HUES64 (cell line): Measurements from ENCODE around the gene ZNF333. TPM values are rescaled to one million over a fixed set of nuclear protein-coding genes. Genes with fewer than 3 reads are reported as not detected.

Source experiments
- H3K27ac ChIP-seq: 2 replicates; pipeline ENCODE4 v1.7.0; 2013; ENCODE audit warnings: low read depth, low read length, inconsistent platforms
- H3K27me3 ChIP-seq: 2 replicates; pipeline ENCODE4 v1.6.1; 2013; ENCODE audit warnings: mild to moderate bottlenecking, low read length; ENCODE audit not compliant: insufficient read depth
- H3K36me3 ChIP-seq: 2 replicates; pipeline ENCODE4 v1.6.1; 2013; ENCODE audit warnings: mild to moderate bottlenecking, low read length; ENCODE audit not compliant: insufficient read depth
- H3K4me1 ChIP-seq: 2 replicates; pipeline ENCODE4 v1.6.1; 2013; ENCODE audit warnings: mild to moderate bottlenecking, low read length, moderate library complexity; ENCODE audit not compliant: insufficient read depth
- H3K4me3 ChIP-seq: 2 replicates; pipeline ENCODE4 v1.5.1; 2013; ENCODE audit warnings: mild to moderate bottlenecking, low read length, moderate library complexity
- H3K9ac ChIP-seq: 2 replicates; pipeline ENCODE4 v1.6.1; 2013; ENCODE audit warnings: mild to moderate bottlenecking, low read depth, low read length
- H3K9me3 ChIP-seq: 2 replicates; pipeline ENCODE4 v1.6.1; 2013; ENCODE audit warnings: low read depth, low read length; ENCODE audit not compliant: insufficient read depth
- WGBS: fragments of 150-250, 120-280 bp; methylation state at CpG from one replicate; pipeline ENCODE4 v1.1.7; 2013; ENCODE audit warnings: missing lambda C conversion rate; 5-methylcytosine and 5-hydroxymethylcytosine counted together
- polyA plus RNA-seq, 2 experiments: library from polyadenylated mRNA; stranded (reverse); fragments of 50-300 nt; gene quantifications; one replicate each; pipeline ENCODE4 v1.2.3, GENCODE V29; 2013

The ZNF333 gene
- polyA plus RNA-seq (2013, experiment 1 of 2): 4.9 TPM
- polyA plus RNA-seq (2013, experiment 2 of 2): 5.2 TPM

DNA sequence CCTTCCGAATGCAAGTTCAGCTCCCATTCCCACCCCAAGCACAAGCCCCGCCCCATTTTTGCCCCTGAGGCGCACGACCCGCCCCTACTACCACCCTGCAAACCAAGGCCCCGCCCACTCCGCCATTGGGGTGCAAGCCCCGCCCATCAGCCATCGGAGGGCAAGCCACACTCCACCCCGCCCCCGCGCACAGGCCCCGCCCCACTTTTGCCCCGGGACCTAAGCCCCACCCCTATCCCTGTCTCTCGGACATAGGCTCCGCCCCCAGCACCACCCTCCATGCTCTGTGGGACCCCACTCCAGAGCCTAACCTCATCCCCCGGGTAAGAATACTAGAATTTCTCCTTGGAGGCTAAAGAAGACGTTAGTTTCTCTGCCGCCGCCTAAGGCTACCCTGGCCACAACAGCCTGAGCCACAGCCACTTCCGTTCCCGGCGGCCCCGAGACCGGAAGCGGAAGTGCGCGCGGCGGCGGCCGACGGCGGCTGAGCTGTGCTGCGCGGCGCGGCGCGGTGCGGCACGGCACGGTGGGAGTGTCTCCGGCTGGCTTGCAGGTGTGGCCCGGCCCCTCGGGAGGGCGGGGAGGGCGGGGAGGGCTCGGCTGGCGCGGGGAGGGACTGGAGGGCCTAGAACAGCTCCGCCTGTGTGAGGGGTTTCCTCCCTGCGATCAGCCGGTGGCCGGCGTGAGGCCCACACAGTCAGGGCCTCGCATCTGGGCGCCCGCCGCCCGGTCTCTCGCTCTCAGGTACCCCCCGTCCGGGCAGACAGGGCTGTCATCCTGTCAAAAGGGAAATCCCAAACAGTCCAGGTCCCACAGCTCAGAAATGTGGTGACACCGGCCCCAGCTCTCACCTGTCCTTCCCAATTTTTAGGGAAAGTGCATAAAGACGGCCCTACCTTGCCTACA is at the start of gene ZNF333:
TSS of gene ZNF333 (plus strand) at position 451 of the 906 bp plus-strand sequence. CDS start 3,444 bp downstream, outside the sequence.
- H3K27ac ChIP-seq: peak within 1 kb of the TSS; percentile 91
- no peaks in the 10 kb centered on the region for H3K9me3 ChIP-seq
- WGBS: 1% methylated on average over 64 of the region's 66 CpGs
- H3K9ac ChIP-seq: peak within 1 kb of the TSS; percentile 82
- H3K4me1 ChIP-seq: no peaks in the 10 kb centered on the region
- peak within 1 kb of the TSS; percentile 97 for H3K4me3 ChIP-seq
- no peaks in the 10 kb centered on the region for H3K36me3 ChIP-seq
- H3K27me3 ChIP-seq: no peaks in the 10 kb centered on the region

GRCh38 chr19:14648506-14648905 is 41.3 kb upstream of the ZNF333 start:
- Histone ChIP-seq H3K36me3 (no peaks in the 10 kb centered on the region), H3K9me3 (peaks cover 63% of the 10 kb centered on the region), H3K4me3 (no peak overlapping the region), H3K4me1 (no peaks in the 10 kb centered on the region), H3K27me3 (no peaks in the 10 kb centered on the region), H3K9ac (no peak overlapping the region), H3K27ac (no peak overlapping the region)
- 75% methylated on average over 2 of the region's 2 CpGs for WGBS

DNA sequence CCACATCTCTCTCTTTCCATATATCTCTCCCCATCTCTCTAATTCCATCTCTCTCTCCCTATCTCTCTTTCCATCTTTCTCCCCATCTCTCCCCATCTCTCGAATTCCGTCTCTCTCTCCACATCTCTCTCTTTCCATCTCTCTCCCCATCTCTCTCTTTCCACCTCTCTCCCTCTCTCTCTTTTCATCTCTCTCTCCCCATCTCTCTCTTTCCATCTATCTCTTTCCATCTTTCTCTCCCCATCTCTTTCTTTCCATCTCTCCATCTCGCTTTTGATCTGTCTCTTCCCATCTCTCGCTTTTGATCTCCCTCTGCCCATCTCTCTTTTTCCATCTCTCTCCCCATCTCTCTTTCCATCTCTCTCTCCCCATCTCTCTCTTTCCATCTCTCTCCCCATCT is 40.8 kb upstream of the ZNF333 start:
- Histone ChIP-seq H3K36me3 (no peaks in the 10 kb centered on the region), H3K9ac (no peak overlapping the region), H3K4me1 (no peaks in the 10 kb centered on the region), H3K4me3 (no peak overlapping the region), H3K9me3 (peaks cover 57% of the 10 kb centered on the region), H3K27me3 (no peaks in the 10 kb centered on the region), H3K27ac (no peak overlapping the region)
- 73% methylated on average over 4 of the region's 4 CpGs for WGBS

DNA sequence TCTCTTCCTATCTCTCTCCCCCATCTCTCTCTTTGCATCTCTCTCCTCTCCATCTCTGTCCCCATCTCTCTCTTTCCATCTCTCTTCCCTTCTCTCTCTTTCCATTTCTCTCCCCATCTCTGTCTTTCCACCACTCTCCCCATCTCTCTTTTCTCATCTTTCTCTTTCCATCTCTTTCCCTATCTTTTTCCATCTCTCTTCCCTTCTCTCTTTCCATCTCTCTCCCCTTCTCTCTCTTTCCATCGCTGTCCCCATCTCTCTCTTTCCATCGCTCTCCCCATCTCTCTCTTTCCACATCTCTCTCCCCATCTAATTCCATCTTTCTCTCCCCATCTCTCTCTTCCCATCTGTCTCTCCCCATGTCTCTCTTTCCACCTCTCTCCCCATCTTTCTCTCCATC is 39.7 kb upstream of the ZNF333 start:
- peaks cover 52% of the 10 kb centered on the region for H3K9me3 ChIP-seq
- no peaks in the 10 kb centered on the region for H3K4me1 ChIP-seq
- no peak overlapping the region for H3K9ac ChIP-seq
- WGBS: 80% methylated on average over 2 of the region's 2 CpGs
- H3K27ac ChIP-seq: no peak overlapping the region
- no peaks in the 10 kb centered on the region for H3K27me3 ChIP-seq
- no peak overlapping the region for H3K4me3 ChIP-seq
- H3K36me3 ChIP-seq: no peaks in the 10 kb centered on the region

DNA sequence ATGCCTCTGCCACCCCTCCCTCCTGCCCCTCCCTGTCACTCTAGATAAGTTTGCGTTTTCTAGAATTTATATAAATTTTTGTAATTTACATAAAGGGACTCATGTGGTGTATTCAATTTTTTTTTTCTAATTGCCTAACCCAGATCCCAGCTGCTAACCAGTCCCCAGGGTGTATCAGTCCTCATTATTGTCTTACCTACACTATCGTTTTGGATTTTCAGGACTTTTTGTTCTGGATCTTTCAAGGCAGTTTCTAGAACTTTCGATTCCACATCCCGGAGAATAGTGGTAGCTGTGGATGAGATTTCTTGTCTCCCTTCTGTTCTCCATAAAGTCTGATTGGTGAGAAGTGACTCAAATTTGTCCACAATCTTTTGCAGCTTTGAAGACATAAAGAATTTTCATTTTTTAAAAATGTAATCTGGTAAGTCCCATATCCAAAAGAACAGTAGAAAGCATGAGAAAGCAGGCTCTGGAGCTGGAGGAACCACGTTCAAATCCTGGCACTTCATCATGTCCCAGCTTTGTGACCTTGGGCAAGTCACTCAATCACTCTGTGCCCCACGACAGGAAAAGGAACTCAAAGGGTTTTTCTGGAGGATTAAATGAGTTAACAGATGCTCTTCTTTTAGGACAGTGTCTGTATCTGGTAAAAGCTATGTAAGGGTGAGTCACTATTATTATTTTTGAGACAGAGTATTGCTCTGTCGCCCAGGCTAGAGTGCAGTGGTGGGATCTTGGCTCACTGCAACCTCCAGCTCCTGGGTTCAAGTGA is 34.9 kb upstream of the ZNF333 start:
- H3K9ac ChIP-seq: no peak overlapping the region
- no peaks in the 10 kb centered on the region for H3K36me3 ChIP-seq
- peaks cover 37% of the 10 kb centered on the region for H3K9me3 ChIP-seq
- H3K4me1 ChIP-seq: no peaks in the 10 kb centered on the region
- H3K27ac ChIP-seq: no peak overlapping the region
- no peaks in the 10 kb centered on the region for H3K27me3 ChIP-seq
- WGBS: 61% methylated on average over 6 of the region's 7 CpGs
- H3K4me3 ChIP-seq: no peak overlapping the region

- Histone ChIP-seq H3K27me3 (no peaks in the 10 kb centered on the region), H3K4me3 (no peak overlapping the region), H3K36me3 (no peaks in the 10 kb centered on the region), H3K9ac (no peak overlapping the region), H3K27ac (no peak overlapping the region), H3K4me1 (no peaks in the 10 kb centered on the region), H3K9me3 (peaks cover 36% of the 10 kb centered on the region)
- WGBS: 79% methylated on average over 11 of the region's 11 CpGs
Measured at GRCh38 chr19:14655726-14656125, 34.1 kb upstream of the ZNF333 start.

DNA sequence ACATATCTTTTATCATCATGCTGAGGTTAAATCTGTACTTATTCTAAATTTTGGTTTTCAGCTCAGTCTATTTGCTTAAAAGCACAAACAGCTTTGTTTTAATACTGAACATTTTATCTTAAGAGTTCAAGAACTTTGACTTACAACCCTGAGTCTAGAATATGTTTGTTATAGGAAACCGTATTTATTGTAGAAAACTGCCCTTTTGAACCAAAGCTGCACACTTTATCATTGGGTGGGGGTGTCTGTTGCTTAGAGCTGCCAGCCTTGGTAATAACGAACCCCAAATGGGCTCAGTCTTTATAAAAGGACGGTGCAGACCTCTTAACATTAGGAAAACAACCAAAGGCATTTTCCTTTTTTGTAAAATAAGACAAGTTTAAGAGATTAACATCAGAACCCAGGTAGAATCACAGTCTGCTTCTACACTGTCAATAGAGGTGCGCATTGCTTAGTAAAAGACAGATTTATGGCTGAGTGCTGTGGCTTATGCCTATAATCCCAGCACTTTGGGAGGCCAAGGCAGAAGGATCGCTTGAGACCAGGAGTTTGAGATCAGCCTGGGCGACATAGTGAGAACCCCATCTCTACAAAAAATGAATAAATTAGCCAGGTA is 29.9 kb upstream of the ZNF333 start:
- H3K4me3 ChIP-seq: no peak overlapping the region
- no peak overlapping the region for H3K27ac ChIP-seq
- no peaks in the 10 kb centered on the region for H3K4me1 ChIP-seq
- no peaks in the 10 kb centered on the region for H3K27me3 ChIP-seq
- peaks cover 41% of the 10 kb centered on the region for H3K9me3 ChIP-seq
- 70% methylated on average over 5 of the region's 6 CpGs for WGBS
- no peak overlapping the region for H3K9ac ChIP-seq
- no peaks in the 10 kb centered on the region for H3K36me3 ChIP-seq

GRCh38 chr19:14661372-14661924 is 28.4 kb upstream of the ZNF333 start:
- no peaks in the 10 kb centered on the region for H3K27me3 ChIP-seq
- no peak overlapping the region for H3K4me3 ChIP-seq
- H3K9ac ChIP-seq: no peak overlapping the region
- H3K36me3 ChIP-seq: no peaks in the 10 kb centered on the region
- peaks cover 37% of the 10 kb centered on the region for H3K9me3 ChIP-seq
- 84% methylated on average over 12 of the region's 12 CpGs for WGBS
- H3K27ac ChIP-seq: no peak overlapping the region
- no peaks in the 10 kb centered on the region for H3K4me1 ChIP-seq

DNA sequence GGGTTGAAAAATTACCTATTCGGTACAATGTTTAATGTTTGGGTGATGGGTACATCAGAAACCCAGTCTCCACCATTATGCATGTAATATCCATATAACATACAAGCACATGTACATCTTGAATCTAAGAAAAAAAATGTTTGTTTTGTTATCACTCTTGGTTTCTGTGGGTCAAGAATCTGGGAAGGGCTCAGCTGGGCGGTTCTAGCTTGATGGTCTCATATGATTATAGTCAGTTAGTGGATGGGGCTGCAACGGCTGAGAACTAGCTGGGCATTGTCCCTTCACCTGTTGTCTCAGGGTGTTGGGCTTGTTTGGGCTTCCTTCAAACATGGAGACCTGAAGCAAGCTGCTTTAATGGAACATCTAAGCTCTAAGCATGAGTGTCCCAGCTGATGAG is 19.9 kb upstream of the ZNF333 start:
- Histone ChIP-seq H3K4me3 (no peak overlapping the region), H3K9me3 (peaks cover 68% of the 10 kb centered on the region), H3K4me1 (no peaks in the 10 kb centered on the region), H3K27me3 (no peaks in the 10 kb centered on the region), H3K9ac (no peak overlapping the region), H3K36me3 (no peaks in the 10 kb centered on the region), H3K27ac (no peak overlapping the region)
- WGBS: 44% methylated on average over 2 of the region's 3 CpGs

DNA sequence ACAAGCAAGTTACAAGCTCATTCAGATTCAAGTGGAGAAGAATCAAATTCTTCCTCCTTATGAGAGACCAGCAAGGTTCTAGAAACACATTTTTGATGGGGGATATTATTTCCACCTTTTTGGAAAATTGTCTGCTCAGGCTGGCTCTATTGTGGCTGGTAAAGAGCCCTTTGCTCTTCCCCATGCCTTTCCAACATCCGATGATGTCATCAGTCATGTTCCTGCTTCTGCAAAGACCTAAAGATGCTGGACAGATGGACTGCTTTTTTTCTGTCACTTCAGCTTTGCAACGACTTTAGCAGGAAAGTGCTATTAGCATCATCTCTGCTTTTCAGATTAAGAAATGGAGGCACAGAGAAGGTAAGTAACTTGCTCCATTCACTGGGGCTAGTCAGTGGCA is 19.4 kb upstream of the ZNF333 start:
- no peak overlapping the region for H3K9ac ChIP-seq
- H3K27me3 ChIP-seq: no peaks in the 10 kb centered on the region
- H3K4me3 ChIP-seq: no peak overlapping the region
- peaks cover 65% of the 10 kb centered on the region for H3K9me3 ChIP-seq
- H3K27ac ChIP-seq: no peak overlapping the region
- H3K4me1 ChIP-seq: no peaks in the 10 kb centered on the region
- no peaks in the 10 kb centered on the region for H3K36me3 ChIP-seq
- 48% methylated on average over 2 of the region's 2 CpGs for WGBS
